H9 (cell line): ENCODE measurements around the gene POMGNT1. TPM values are rescaled to one million over a fixed set of nuclear protein-coding genes. Genes with fewer than 3 reads are reported as not detected.

Source experiments
- DNase-seq: peaks from one replicate; pipeline ENCODE4 v3.0.0-alpha.2; 2017
- H2AFZ ChIP-seq: one replicate; pipeline ENCODE4 v1.6.1; 2013; ENCODE audit warnings: mild to moderate bottlenecking, low read length, control low read depth, moderate library complexity
- H2AK5ac ChIP-seq: 2 replicates; pipeline ENCODE4 v1.6.1; 2013; ENCODE audit warnings: low read length, control low read depth, mixed read lengths; ENCODE audit not compliant: insufficient read length
- H2BK120ac ChIP-seq: one replicate; pipeline ENCODE4 v1.6.1; 2013; ENCODE audit warnings: low read depth, mild to moderate bottlenecking, low read length, control low read depth, inconsistent platforms; ENCODE audit not compliant: poor library complexity, severe bottlenecking
- H2BK12ac ChIP-seq: 2 replicates; pipeline ENCODE4 v1.6.1; 2013; ENCODE audit warnings: low read length, control low read depth, mixed read lengths, low read depth; ENCODE audit not compliant: insufficient read length
- H2BK15ac ChIP-seq: 2 replicates; pipeline ENCODE4 v1.6.1; 2013; ENCODE audit warnings: low read depth, low read length, control low read depth
- H2BK20ac ChIP-seq: one replicate; pipeline ENCODE4 v1.6.1; 2013; ENCODE audit warnings: low read depth, mild to moderate bottlenecking, low read length, control low read depth, inconsistent platforms; ENCODE audit not compliant: poor library complexity, severe bottlenecking
- H2BK5ac ChIP-seq: 2 replicates; pipeline ENCODE4 v1.6.1; 2013; ENCODE audit warnings: low read length, control low read depth, mixed read lengths; ENCODE audit not compliant: insufficient read length
- H3K14ac ChIP-seq: 2 replicates; pipeline ENCODE4 v1.6.1; 2013; ENCODE audit warnings: low read length, control low read depth; ENCODE audit not compliant: insufficient read depth
- H3K18ac ChIP-seq: 2 replicates; pipeline ENCODE4 v1.6.1; 2013; ENCODE audit warnings: low read depth, mild to moderate bottlenecking, mixed read lengths, low read length, control low read depth; ENCODE audit not compliant: insufficient read length
- H3K23ac ChIP-seq: 2 replicates; pipeline ENCODE4 v1.6.1; 2013; ENCODE audit warnings: low read length, control low read depth, mixed read lengths, low read depth; ENCODE audit not compliant: insufficient read length
- H3K23me2 ChIP-seq: 2 replicates; pipeline ENCODE4 v1.6.1; 2013; ENCODE audit warnings: low read depth, mild to moderate bottlenecking, mixed read lengths, low read length, control low read depth; ENCODE audit not compliant: insufficient read length, poor library complexity, severe bottlenecking
- H3K27ac ChIP-seq: 2 replicates; pipeline ENCODE4 v1.5.1; 2013; ENCODE audit warnings: low read length, control low read depth, mixed read lengths, low read depth; ENCODE audit not compliant: insufficient read length
- H3K27me3 ChIP-seq: 2 replicates; pipeline ENCODE4 v1.6.1; 2013; ENCODE audit warnings: low read length, control low read depth, inconsistent platforms; ENCODE audit not compliant: insufficient read depth
- H3K4ac ChIP-seq: 2 replicates; pipeline ENCODE4 v1.6.1; 2013; ENCODE audit warnings: low read depth, mild to moderate bottlenecking, control low read depth, inconsistent platforms, low read length, moderate library complexity
- H3K4me1 ChIP-seq: 2 replicates; pipeline ENCODE4 v1.6.1; 2013; ENCODE audit warnings: low read length, control low read depth, inconsistent platforms; ENCODE audit not compliant: insufficient read depth
- H3K4me2 ChIP-seq: 2 replicates; pipeline ENCODE4 v1.6.1; 2013; ENCODE audit warnings: low read length, control low read depth, mixed read lengths; ENCODE audit not compliant: insufficient read length, insufficient read depth
- H3K56ac ChIP-seq: 2 replicates; pipeline ENCODE4 v1.6.1; 2013; ENCODE audit warnings: low read depth, mild to moderate bottlenecking, mixed read lengths, low read length, control low read depth; ENCODE audit not compliant: insufficient read length
- H3K79me1 ChIP-seq: 2 replicates; pipeline ENCODE4 v1.6.1; 2013; ENCODE audit warnings: low read depth, mild to moderate bottlenecking, moderate library complexity, low read length, control low read depth, inconsistent platforms; ENCODE audit not compliant: insufficient read depth, poor library complexity, severe bottlenecking
- H3K79me2 ChIP-seq: 2 replicates; pipeline ENCODE4 v1.6.1; 2013; ENCODE audit warnings: low read length, control low read depth, inconsistent platforms; ENCODE audit not compliant: insufficient read depth
- H3K9ac ChIP-seq: 2 replicates; pipeline ENCODE4 v1.6.1; 2013; ENCODE audit warnings: low read length, control low read depth, mixed read lengths; ENCODE audit not compliant: insufficient read length; ENCODE audit errors: extremely low read depth
- H3K9me3 ChIP-seq: one replicate; pipeline ENCODE4 v1.6.1; 2013; ENCODE audit warnings: low read depth, low read length, inconsistent platforms; ENCODE audit not compliant: control insufficient read depth
- H3T11ph ChIP-seq: one replicate; pipeline ENCODE4 v1.6.1; 2013; ENCODE audit warnings: mild to moderate bottlenecking, low read length, control low read depth, inconsistent platforms
- H4K20me1 ChIP-seq: one replicate; pipeline ENCODE4 v1.6.1; 2013; ENCODE audit not compliant: control insufficient read depth, insufficient read length, insufficient read depth
- H4K5ac ChIP-seq: 2 replicates; pipeline ENCODE4 v1.6.1; 2013; ENCODE audit warnings: low read depth, mild to moderate bottlenecking, mixed read lengths, low read length, control low read depth; ENCODE audit not compliant: insufficient read length
- H4K8ac ChIP-seq: replicated peaks from 2 replicates; pipeline ENCODE4 v1.6.1; 2013; ENCODE audit warnings: low read length, control low read depth, mixed read lengths, low read depth; ENCODE audit not compliant: insufficient read length
- H4K91ac ChIP-seq: 2 replicates; pipeline ENCODE4 v1.6.1; 2013; ENCODE audit warnings: low read depth, mild to moderate bottlenecking, moderate library complexity, mixed read lengths, low read length, control low read depth; ENCODE audit not compliant: insufficient read length
- H3K27ac Mint-ChIP-seq, 3 experiments: 2 replicates in 2 of 3; 3 replicates in 1 of 3; pipeline ENCODE4 v1.8.0; 2020 to 2021; ENCODE audit warnings: mixed read lengths in 3 of 3, mild to moderate bottlenecking in 1 of 3, moderate library complexity in 1 of 3
- H3K27me3 Mint-ChIP-seq: 2 replicates; pipeline ENCODE4 v1.8.0; 2021; ENCODE audit warnings: low read depth, mild to moderate bottlenecking, moderate library complexity, mixed read lengths
- H3K36me3 Mint-ChIP-seq, 3 experiments: 2 replicates in 2 of 3; 3 replicates in 1 of 3; pipeline ENCODE4 v1.8.0; 2020 to 2021; ENCODE audit warnings: low read depth in 3 of 3, mixed read lengths in 3 of 3; ENCODE audit not compliant: insufficient read depth in 1 of 3
- H3K4me1 Mint-ChIP-seq, 2 experiments: 2 replicates each; pipeline ENCODE4 v1.8.0; 2020; ENCODE audit warnings: mixed read lengths in 2 of 2
- H3K4me3 Mint-ChIP-seq, 2 experiments: 2 replicates in 1 of 2; 3 replicates in 1 of 2; pipeline ENCODE4 v1.8.0; 2020 to 2021; ENCODE audit warnings: mild to moderate bottlenecking in 2 of 2, mixed read lengths in 2 of 2, moderate library complexity in 1 of 2
- H3K9me3 Mint-ChIP-seq, 2 experiments: 2 replicates in 1 of 2; 3 replicates in 1 of 2; pipeline ENCODE4 v1.8.0; 2020; ENCODE audit warnings: mild to moderate bottlenecking in 2 of 2, mixed read lengths in 2 of 2, moderate library complexity in 1 of 2
- CTCF ChIP-seq: fragments of 200-600 bp; sonication (generic); conservative IDR thresholded peaks from 3 replicates; pipeline ENCODE4 v1.8.0; 2021; ENCODE audit warnings: antibody characterized with exemption, mild to moderate bottlenecking
- WGBS: extraction: QIAGEN DNeasy Blood & Tissue Kit; methylation state at CpG from one replicate; pipeline ENCODE4 v1.1.7; 2013; ENCODE audit warnings: missing lambda C conversion rate, low lambda C conversion rate, mixed read lengths; ENCODE audit not compliant: insufficient read length; ENCODE audit errors: extremely low coverage; 5-methylcytosine and 5-hydroxymethylcytosine counted together
- total RNA-seq: library from RNA; stranded (reverse); gene quantifications from 2 replicates; pipeline ENCODE4 v1.2.1, GENCODE V29; 2021

Gene POMGNT1
- total RNA-seq, 1 experiment from 2014 or later: 62.6 TPM

GRCh38 chr1:46206399-46206798 is 8.2 kb upstream of the POMGNT1 start:
- no peak overlapping the region for H3K4me3 Mint-ChIP-seq

More at GRCh38 chr1:46206399-46206798, 8.2 kb upstream of the POMGNT1 start:
- H3K27ac ChIP-seq: no peak overlapping the region
- H3K18ac ChIP-seq: no peak overlapping the region
- no peaks in the 10 kb centered on the region for H4K20me1 ChIP-seq
- Mint-ChIP-seq H3K27ac (no peak overlapping the region), H3K9me3 (no peaks in the 10 kb centered on the region), H3K4me1 (peaks cover 16 to 22% of the 10 kb centered on the region in 2 experiments), H3K36me3 (peaks cover 0 to 2% (median 2%) of the 10 kb centered on the region in 3 experiments; a peak in 3 of 7 replicates), H3K27me3 (peaks cover 2% of the 10 kb centered on the region)
- H4K91ac ChIP-seq: no peak overlapping the region
- H2AK5ac ChIP-seq: no peak overlapping the region
- H2BK20ac ChIP-seq: no peak overlapping the region
- DNase-seq: no peak
- no CpG with 5 or more reads among the region's 2 CpGs for WGBS
- no peak overlapping the region for H2BK120ac ChIP-seq
- no peak overlapping the region for H3K56ac ChIP-seq
- no peaks in the 10 kb centered on the region for H3K9me3 ChIP-seq
- H3K9ac ChIP-seq: no peak overlapping the region
- H3K79me2 ChIP-seq: no peaks in the 10 kb centered on the region
- no peak overlapping the region for H3K4me2 ChIP-seq
- no peak overlapping the region for H2BK5ac ChIP-seq
- peaks cover 15% of the 10 kb centered on the region for H3K23me2 ChIP-seq
- no peak overlapping the region for H4K5ac ChIP-seq
- H3K27me3 ChIP-seq: no peaks in the 10 kb centered on the region
- H3K79me1 ChIP-seq: no peaks in the 10 kb centered on the region
- H2BK12ac ChIP-seq: no peak overlapping the region
- no peak for TF ChIP-seq CTCF
- no peak overlapping the region for H4K8ac ChIP-seq
- no peaks in the 10 kb centered on the region for H3K4me1 ChIP-seq
- no peak overlapping the region for H3K14ac ChIP-seq
- H3K23ac ChIP-seq: no peak overlapping the region
- H3T11ph ChIP-seq: no peak overlapping the region
- H3K4ac ChIP-seq: no peak overlapping the region
- no peak overlapping the region for H2BK15ac ChIP-seq
- H2AFZ ChIP-seq: no peak overlapping the region
